Keratinocyte (primary cell): ENCODE results near the gene TOP3B. TPM values are rescaled to one million over a fixed set of nuclear protein-coding genes. Genes with fewer than 3 reads are reported as not detected.

Source experiments
- DNase-seq: peaks from one replicate; pipeline ENCODE4 v3.0.0-alpha.2; 2011; ENCODE audit warnings: low read depth, missing footprints, low spot score
- FAIRE-seq: peaks from 2 replicates; lab custom pipeline; 2011; peaks lifted over from hg19 to GRCh38; lab: Jason Lieb, UNC
- H2AFZ ChIP-seq: 2 replicates; pipeline ENCODE4 v1.6.0; 2012; ENCODE audit warnings: low read length, control low read depth, inconsistent platforms; ENCODE audit not compliant: control insufficient read depth
- H3K27ac ChIP-seq: 2 replicates; pipeline ENCODE4 v1.5.1; 2011; ENCODE audit warnings: low read length; ENCODE audit not compliant: control insufficient read depth, insufficient read depth
- H3K27me3 ChIP-seq: 3 replicates; pipeline ENCODE4 v1.6.0; 2011; ENCODE audit warnings: low read length; ENCODE audit not compliant: control insufficient read depth, insufficient read depth; ENCODE audit errors: extremely low read depth
- H3K36me3 ChIP-seq, 2 experiments: 2 replicates in 1 of 2; 3 replicates in 1 of 2; pipeline ENCODE4 v1.5.1; 2011; ENCODE audit warnings: low read length in 2 of 2, mild to moderate bottlenecking in 1 of 2; ENCODE audit not compliant: control insufficient read depth in 2 of 2, insufficient read depth in 2 of 2; ENCODE audit errors: extremely low read depth in 1 of 2
- H3K4me1 ChIP-seq: 3 replicates; pipeline ENCODE4 v1.5.1; 2011; ENCODE audit warnings: low read length; ENCODE audit not compliant: control insufficient read depth, insufficient read depth; ENCODE audit errors: extremely low read depth
- H3K4me2 ChIP-seq: 3 replicates; pipeline ENCODE4 v1.6.0; 2011; ENCODE audit warnings: low read depth, low read length; ENCODE audit not compliant: control insufficient read depth, insufficient read depth; ENCODE audit errors: extremely low read depth
- H3K4me3 ChIP-seq, 3 experiments: fragments of 200-600 bp in 1 of 3; sonication (generic) in 1 of 3; 2 replicates in 2 of 3; 3 replicates in 1 of 3; pipeline ENCODE4 v1.5.1; 2011 to 2016; ENCODE audit warnings: low read length in 3 of 3, mild to moderate bottlenecking in 3 of 3, control low read depth in 2 of 3, inconsistent platforms in 1 of 3, low read depth in 1 of 3, mixed read lengths in 1 of 3, mixed run types in 1 of 3, moderate library complexity in 1 of 3; ENCODE audit not compliant: control insufficient read depth in 2 of 3, insufficient read depth in 2 of 3; ENCODE audit errors: extremely low read depth in 1 of 3
- H3K79me2 ChIP-seq: 2 replicates; pipeline ENCODE4 v1.6.0; 2012; ENCODE audit warnings: low read length; ENCODE audit not compliant: control insufficient read depth, insufficient read depth
- H3K9ac ChIP-seq: 3 replicates; pipeline ENCODE4 v1.6.0; 2011; ENCODE audit warnings: low read length; ENCODE audit not compliant: control insufficient read depth, insufficient read depth; ENCODE audit errors: extremely low read depth
- H3K9me1 ChIP-seq: 3 replicates; pipeline ENCODE4 v1.6.0; 2011; ENCODE audit warnings: low read length; ENCODE audit not compliant: control insufficient read depth, insufficient read depth; ENCODE audit errors: extremely low read depth
- H3K9me3 ChIP-seq: 2 replicates; pipeline ENCODE4 v1.5.1; 2012; ENCODE audit warnings: low read depth, low read length; ENCODE audit not compliant: control insufficient read depth
- H4K20me1 ChIP-seq: 3 replicates; pipeline ENCODE4 v1.6.0; 2011; ENCODE audit warnings: low read length; ENCODE audit not compliant: control insufficient read depth, insufficient read depth; ENCODE audit errors: extremely low read depth
- EZH2 ChIP-seq: IDR thresholded peaks from one replicate; pipeline ENCODE4 v1.6.1; 2012; ENCODE audit warnings: inconsistent platforms, mild to moderate bottlenecking, low read length, moderate library complexity
- dilution Hi-C: fragments of 300-500 bp; cut with MboI; formaldehyde crosslinking; loops from one replicate; pipeline ENCODE4 v1.7.0; 2020; ENCODE audit warnings: low sequenced_read_pairs; ENCODE audit not compliant: extremely low pct_ligation_motif_present
- polyA plus RNA-seq, 5 experiments: library from polyadenylated mRNA; depleted of rRNA in 3 of 5; stranded (reverse) in 3 of 5; stranded (forward) in 1 of 5; unstranded in 1 of 5; fragments of >200 nt; gene quantifications; 1 replicate in 1 of 5; 2 replicates in 3 of 5; 3 replicates in 1 of 5; pipeline versions ENCODE4 v1.2.1 to v1.2.3, GENCODE V29; 2011 to 2012; ENCODE audit warnings: missing spikeins in 2 of 5, low read depth in 1 of 5, low replicate concordance in 1 of 5
- TF ChIP-seq, protein P1 (sequence below), 3 experiments: IDR thresholded peaks in 1 of 3; conservative IDR thresholded peaks in 1 of 3; optimal IDR thresholded peaks in 1 of 3; 2 replicates in 2 of 3; 3 replicates in 1 of 3; pipeline versions ENCODE3 to v1.5.1; 2011; ENCODE audit warnings: low read length in 3 of 3, mild to moderate bottlenecking in 3 of 3, moderate library complexity in 2 of 3, control low read depth in 1 of 3, inconsistent platforms in 1 of 3; ENCODE audit not compliant: insufficient read depth in 2 of 3; ENCODE audit errors: extremely low read depth in 1 of 3

Gene TOP3B
- polyA plus RNA-seq, 1 donor (not counting 4 experiments of a cell fraction or from before 2014, with no cell fraction given) = 13.8 TPM

DNA sequence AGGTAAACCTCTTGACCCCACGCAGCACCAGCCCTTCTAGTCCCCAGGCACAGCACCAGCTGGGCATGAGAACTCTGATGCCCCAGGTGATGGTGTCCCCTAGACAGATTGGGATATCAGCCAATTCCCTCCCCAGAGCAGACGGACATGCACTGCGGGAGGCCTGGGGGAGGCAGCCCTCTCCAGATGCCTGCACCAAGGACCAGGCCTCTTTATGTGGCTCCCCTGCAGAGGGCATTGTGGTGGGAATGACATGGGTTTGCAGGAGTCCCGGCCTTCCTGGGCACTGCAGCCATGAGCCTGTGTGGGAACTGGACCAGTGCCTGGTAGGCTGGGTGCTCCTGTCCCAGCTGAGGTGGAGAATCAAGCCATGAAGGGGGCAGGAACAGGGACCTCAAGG lies 55.9 kb downstream of the TOP3B start:
- Histone ChIP-seq H3K36me3 (peaks cover 30 to 37% of the 10 kb centered on the region in 2 experiments), H3K9me3 (no peaks in the 10 kb centered on the region), H3K4me2 (no peak overlapping the region), H3K27ac (no peak overlapping the region), H4K20me1 (no peaks in the 10 kb centered on the region), H3K9me1 (no peaks in the 10 kb centered on the region), H3K27me3 (no peaks in the 10 kb centered on the region), H3K9ac (no peak overlapping the region), H2AFZ (no peak overlapping the region), H3K79me2 (no peaks in the 10 kb centered on the region), H3K4me3 (no peak overlapping the region), H3K4me1 (no peaks in the 10 kb centered on the region)
- TF ChIP-seq, protein P1, sequence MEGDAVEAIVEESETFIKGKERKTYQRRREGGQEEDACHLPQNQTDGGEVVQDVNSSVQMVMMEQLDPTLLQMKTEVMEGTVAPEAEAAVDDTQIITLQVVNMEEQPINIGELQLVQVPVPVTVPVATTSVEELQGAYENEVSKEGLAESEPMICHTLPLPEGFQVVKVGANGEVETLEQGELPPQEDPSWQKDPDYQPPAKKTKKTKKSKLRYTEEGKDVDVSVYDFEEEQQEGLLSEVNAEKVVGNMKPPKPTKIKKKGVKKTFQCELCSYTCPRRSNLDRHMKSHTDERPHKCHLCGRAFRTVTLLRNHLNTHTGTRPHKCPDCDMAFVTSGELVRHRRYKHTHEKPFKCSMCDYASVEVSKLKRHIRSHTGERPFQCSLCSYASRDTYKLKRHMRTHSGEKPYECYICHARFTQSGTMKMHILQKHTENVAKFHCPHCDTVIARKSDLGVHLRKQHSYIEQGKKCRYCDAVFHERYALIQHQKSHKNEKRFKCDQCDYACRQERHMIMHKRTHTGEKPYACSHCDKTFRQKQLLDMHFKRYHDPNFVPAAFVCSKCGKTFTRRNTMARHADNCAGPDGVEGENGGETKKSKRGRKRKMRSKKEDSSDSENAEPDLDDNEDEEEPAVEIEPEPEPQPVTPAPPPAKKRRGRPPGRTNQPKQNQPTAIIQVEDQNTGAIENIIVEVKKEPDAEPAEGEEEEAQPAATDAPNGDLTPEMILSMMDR (optimal IDR thresholded peaks at IDR 0.05 in 1 of 3, IDR thresholded peaks at IDR 0.05 in 1 of 3, conservative IDR thresholded peaks at IDR 0.05 in 1 of 3; ENCODE audit: extremely low read depth in 1 of 3, insufficient read depth in 2 of 3, low read length in 3 of 3) = no peak
- no peak for TF ChIP-seq EZH2
- FAIRE-seq = no peak
- no peak for DNase-seq
- dilution Hi-C loops = no loop called here

GRCh38 chr22:21923163-21923561 lies 59.4 kb downstream of the TOP3B start:
- dilution Hi-C loops = no loop called here
- H3K9me1 ChIP-seq = no peaks in the 10 kb centered on the region
- no peak for FAIRE-seq
- H3K27ac ChIP-seq = no peak overlapping the region
- no peak overlapping the region for H2AFZ ChIP-seq
- H4K20me1 ChIP-seq = no peaks in the 10 kb centered on the region
- H3K9ac ChIP-seq = no peak overlapping the region
- DNase-seq = no peak
- H3K36me3 ChIP-seq = peaks cover 12 to 21% of the 10 kb centered on the region in 2 experiments
- H3K27me3 ChIP-seq = no peaks in the 10 kb centered on the region
- no peak overlapping the region for H3K4me2 ChIP-seq
- TF ChIP-seq, protein P1 (optimal IDR thresholded peaks at IDR 0.05 in 1 of 3, IDR thresholded peaks at IDR 0.05 in 1 of 3, conservative IDR thresholded peaks at IDR 0.05 in 1 of 3; ENCODE audit: extremely low read depth in 1 of 3, insufficient read depth in 2 of 3, low read length in 3 of 3) = no peak
- TF ChIP-seq EZH2 = no peak
- H3K4me3 ChIP-seq = no peak overlapping the region
- no peaks in the 10 kb centered on the region for H3K4me1 ChIP-seq
- no peaks in the 10 kb centered on the region for H3K79me2 ChIP-seq
- no peaks in the 10 kb centered on the region for H3K9me3 ChIP-seq
